NB4 (cell line): ENCODE data around the gene TEX22.
A peak's percentile ranks its signal among the peaks of the same experiment; 100 is the strongest.

Experiments used
- DNase-seq: peaks from one replicate; pipeline ENCODE4 v3.0.0; 2010; ENCODE audit warnings: low read depth
- H3K4me3 ChIP-seq: one replicate; pipeline ENCODE4 v1.5.1; 2011; ENCODE audit warnings: mild to moderate bottlenecking, low read depth, low read length, moderate library complexity
- CTCF ChIP-seq: IDR thresholded peaks from one replicate; pipeline ENCODE4 v1.5.1; 2012; ENCODE audit warnings: low read depth, low read length
- MAX ChIP-seq: IDR thresholded peaks from 2 replicates; pipeline ENCODE4 v1.6.1; 2011; ENCODE audit warnings: low read depth, low read length
- MYC ChIP-seq: IDR thresholded peaks from 2 replicates; pipeline ENCODE4 v1.6.1; 2011; ENCODE audit warnings: low read depth, low read length
- POLR2A ChIP-seq: IDR thresholded peaks from 2 replicates; pipeline ENCODE4 v1.6.1; 2011; ENCODE audit warnings: mild to moderate bottlenecking; ENCODE audit not compliant: insufficient read length; ENCODE audit errors: extremely low read depth

Gene TEX22

GRCh38 chr14:105398726-105399465, 558 bp downstream of the TEX22 start:
- H3K4me3 ChIP-seq = peak overlapping the region; percentile 69
- DNase-seq = peak; percentile 87
- TF ChIP-seq POLR2A (peak; percentile 7), MAX (peak; percentile 55; the same call in 1 of the 2 replicates), MYC (peak; percentile 31), CTCF (no peak)

- DNase-seq = no peak
- peak overlapping the region; percentile 69 for H3K4me3 ChIP-seq
- no peak for TF ChIP-seq CTCF
- no peak for TF ChIP-seq MYC
- no peak for TF ChIP-seq MAX
- no peak for TF ChIP-seq POLR2A
Observed at GRCh38 chr14:105399466-105399775, 1.1 kb downstream of the TEX22 start.

- no peak for DNase-seq
- peak overlapping the region; percentile 69 for H3K4me3 ChIP-seq
- no peak for TF ChIP-seq POLR2A
- TF ChIP-seq MYC = no peak
- TF ChIP-seq CTCF = no peak
Observed at GRCh38 chr14:105400016-105400415, 1.7 kb downstream of the TEX22 start.

- TF ChIP-seq POLR2A (no peak), CTCF (no peak), MYC (no peak), MAX (no peak)
- DNase-seq = no peak
- H3K4me3 ChIP-seq = no peak overlapping the region
Observed at GRCh38 chr14:105401699-105402098, 3.4 kb downstream of the TEX22 start.

- no peak for DNase-seq
- TF ChIP-seq MYC (no peak), CTCF (no peak), MAX (no peak), POLR2A (no peak)
- H3K4me3 ChIP-seq = no peak overlapping the region
Observed at GRCh38 chr14:105408592-105408991, 10.3 kb downstream of the TEX22 start.
